IPS DF 6.9 (cell line): ENCODE data around the gene WFDC1.
A peak's percentile ranks its signal among the peaks of the same experiment; 100 is the strongest.

ENCODE experiments used
- DNase-seq: peaks from one replicate; pipeline ENCODE4 v3.0.0-alpha.2; 2013; ENCODE audit warnings: low read depth, low spot score
- H3K27ac ChIP-seq: one replicate; pipeline ENCODE4 v1.5.1; 2013; ENCODE audit warnings: low read length, control low read depth
- H3K27me3 ChIP-seq: 2 replicates; pipeline ENCODE4 v1.6.1; 2013; ENCODE audit warnings: mild to moderate bottlenecking, low read length; ENCODE audit not compliant: control insufficient read depth, insufficient read depth
- H3K36me3 ChIP-seq: 2 replicates; pipeline ENCODE4 v1.6.1; 2013; ENCODE audit warnings: low read length; ENCODE audit not compliant: control insufficient read depth, insufficient read depth
- H3K4me1 ChIP-seq: 2 replicates; pipeline ENCODE4 v1.6.1; 2013; ENCODE audit warnings: low read length; ENCODE audit not compliant: control insufficient read depth, insufficient read depth
- H3K4me3 ChIP-seq: 2 replicates; pipeline ENCODE4 v1.5.1; 2013; ENCODE audit warnings: mild to moderate bottlenecking, low read length
- H3K9me3 ChIP-seq: 2 replicates; pipeline ENCODE4 v1.6.1; 2013; ENCODE audit warnings: low read length, inconsistent platforms; ENCODE audit not compliant: control insufficient read depth, insufficient read depth
- WGBS: extraction: QIAGEN DNeasy Blood & Tissue Kit; methylation state at CpG from one replicate; pipeline ENCODE4 v1.1.7; 2013; ENCODE audit warnings: mixed read lengths, missing lambda C conversion rate; ENCODE audit not compliant: insufficient read length, insufficient coverage; 5-methylcytosine and 5-hydroxymethylcytosine counted together

Gene WFDC1

GRCh38 chr16:84362471-84362941 is 67.8 kb downstream of the WFDC1 start:
- Histone ChIP-seq H3K9me3 (no peaks in the 10 kb centered on the region), H3K27me3 (no peaks in the 10 kb centered on the region; the same call in 1 of the 2 replicates), H3K27ac (no peak overlapping the region), H3K4me3 (no peak overlapping the region), H3K36me3 (no peaks in the 10 kb centered on the region), H3K4me1 (no peaks in the 10 kb centered on the region; the same call in 1 of the 2 replicates)
- WGBS, result no CpG with 5 or more reads among the region's 13 CpGs
- DNase-seq, result no peak

- no peak overlapping the region for H3K4me3 ChIP-seq
- H3K27me3 ChIP-seq, result no peaks in the 10 kb centered on the region; the same call in 1 of the 2 replicates
- no peaks in the 10 kb centered on the region for H3K9me3 ChIP-seq
- H3K36me3 ChIP-seq, result no peaks in the 10 kb centered on the region
- no peak for DNase-seq
- H3K27ac ChIP-seq, result no peak overlapping the region
- peaks cover 2% of the 10 kb centered on the region for H3K4me1 ChIP-seq
- no CpG with 5 or more reads among the region's 9 CpGs for WGBS
Observed at GRCh38 chr16:84366208-84366607, 71.5 kb downstream of the WFDC1 start.

- Histone ChIP-seq H3K4me1 (peaks cover 2% of the 10 kb centered on the region), H3K27ac (no peak overlapping the region), H3K4me3 (no peak overlapping the region), H3K27me3 (no peaks in the 10 kb centered on the region; the same call in 1 of the 2 replicates), H3K9me3 (no peaks in the 10 kb centered on the region), H3K36me3 (no peaks in the 10 kb centered on the region)
- DNase-seq, result no peak
- no CpG with 5 or more reads among the region's 9 CpGs for WGBS
Observed at GRCh38 chr16:84367297-84367680, 72.6 kb downstream of the WFDC1 start.

GRCh38 chr16:84367750-84368307 is 73.2 kb downstream of the WFDC1 start:
- no peaks in the 10 kb centered on the region for H3K36me3 ChIP-seq
- WGBS, result no CpG with 5 or more reads among the region's 27 CpGs
- H3K4me1 ChIP-seq, result peaks cover 2% of the 10 kb centered on the region
- H3K9me3 ChIP-seq, result no peaks in the 10 kb centered on the region
- no peaks in the 10 kb centered on the region; the same call in 1 of the 2 replicates for H3K27me3 ChIP-seq
- H3K27ac ChIP-seq, result no peak overlapping the region
- DNase-seq, result no peak
- peak overlapping the region; percentile 23; the same call in 1 of the 2 replicates for H3K4me3 ChIP-seq

DNA sequence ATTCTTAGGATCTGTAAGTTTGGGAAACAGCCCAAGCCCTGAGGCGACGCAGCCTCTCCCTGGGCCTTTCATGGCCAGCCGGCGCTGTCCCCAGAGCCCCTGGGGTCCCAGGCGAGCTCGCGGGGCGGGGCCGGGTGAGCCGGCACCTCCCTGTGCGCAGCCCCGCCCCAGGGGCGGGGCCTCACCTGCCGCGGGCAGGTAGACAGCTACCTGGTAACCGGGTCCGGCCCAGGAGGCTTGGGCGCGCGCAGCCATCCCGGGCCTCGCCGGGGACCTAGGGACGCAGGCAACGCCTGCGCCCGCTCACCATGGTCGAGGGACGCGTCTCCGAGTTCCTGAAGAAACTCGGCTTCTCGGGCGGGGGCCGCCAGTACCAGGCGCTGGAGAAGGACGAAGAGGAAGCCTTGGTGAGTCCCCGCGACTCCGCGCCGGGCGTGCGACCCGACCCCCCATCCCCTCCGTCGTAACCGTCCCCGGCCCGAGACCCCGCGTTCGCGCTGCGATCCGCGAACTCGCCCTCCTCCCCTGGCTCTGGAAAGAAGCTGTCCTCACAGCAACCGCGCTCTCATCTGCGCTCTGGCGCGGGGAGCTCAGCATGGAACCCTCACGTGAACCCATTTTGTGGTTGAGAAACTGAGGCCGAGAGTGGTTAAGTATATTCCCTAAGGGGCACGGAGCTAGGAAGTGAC is 73.8 kb downstream of the WFDC1 start, which contains the start of gene ATP2C2:
Gene ATP2C2, plus strand, starts transcription at position 231 of the 689 bp plus-strand sequence. Its CDS starts 78 bp downstream, at position 309.
- H3K4me1 ChIP-seq, result peaks cover 2% of the 10 kb centered on the region
- no CpG with 5 or more reads among the region's 66 CpGs for WGBS
- no peak within 1 kb of the TSS for H3K27ac ChIP-seq
- peak within 1 kb of the TSS; percentile 64; the same call in 1 of the 2 replicates for H3K4me3 ChIP-seq
- no peak for DNase-seq
- no peaks in the 10 kb centered on the region for H3K9me3 ChIP-seq
- no peaks in the 10 kb centered on the region; the same call in 1 of the 2 replicates for H3K27me3 ChIP-seq
- H3K36me3 ChIP-seq, result no peaks in the 10 kb centered on the region

GRCh38 chr16:84369105-84369504 is 74.4 kb downstream of the WFDC1 start:
- no CpG with 5 or more reads among the region's 7 CpGs for WGBS
- no peak overlapping the region for H3K27ac ChIP-seq
- no peak for DNase-seq
- H3K36me3 ChIP-seq, result no peaks in the 10 kb centered on the region
- H3K4me1 ChIP-seq, result peaks cover 2% of the 10 kb centered on the region
- H3K27me3 ChIP-seq, result no peaks in the 10 kb centered on the region; the same call in 1 of the 2 replicates
- H3K9me3 ChIP-seq, result no peaks in the 10 kb centered on the region
- no peak overlapping the region for H3K4me3 ChIP-seq

- no peak overlapping the region for H3K27ac ChIP-seq
- DNase-seq, result no peak
- H3K36me3 ChIP-seq, result no peaks in the 10 kb centered on the region
- no peak overlapping the region for H3K4me3 ChIP-seq
- peaks cover 2% of the 10 kb centered on the region for H3K4me1 ChIP-seq
- no peaks in the 10 kb centered on the region for H3K9me3 ChIP-seq
- H3K27me3 ChIP-seq, result no peaks in the 10 kb centered on the region; the same call in 1 of the 2 replicates
- WGBS, result no CpG with 5 or more reads among the region's 11 CpGs
Observed at GRCh38 chr16:84369938-84370627, 75.4 kb downstream of the WFDC1 start.

GRCh38 chr16:84370723-84371552 is 76.3 kb downstream of the WFDC1 start:
- Histone ChIP-seq H3K27ac (no peak overlapping the region), H3K9me3 (no peaks in the 10 kb centered on the region), H3K4me1 (peaks cover 2% of the 10 kb centered on the region), H3K27me3 (no peaks in the 10 kb centered on the region; the same call in 1 of the 2 replicates), H3K4me3 (no peak overlapping the region), H3K36me3 (no peaks in the 10 kb centered on the region)
- no peak for DNase-seq
- no CpG with 5 or more reads among the region's 8 CpGs for WGBS

DNA sequence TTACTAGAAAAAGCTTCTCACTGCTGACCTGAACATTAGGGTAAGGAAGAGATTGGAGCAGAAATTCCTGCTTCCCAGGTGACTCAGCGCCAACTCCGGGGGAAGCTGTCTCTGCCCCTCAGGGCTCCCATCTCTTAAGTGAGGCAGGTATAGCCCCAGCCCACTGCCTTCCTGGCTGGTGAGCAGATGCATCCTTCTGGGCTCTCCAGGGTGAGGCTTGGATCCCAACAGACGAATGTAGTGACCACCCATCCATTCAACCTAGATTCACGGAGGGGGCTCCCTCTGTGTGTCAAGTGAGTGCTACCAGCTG is 76.8 kb downstream of the WFDC1 start:
- H3K27ac ChIP-seq, result no peak overlapping the region
- no peak overlapping the region for H3K4me3 ChIP-seq
- DNase-seq, result no peak
- H3K27me3 ChIP-seq, result no peaks in the 10 kb centered on the region; the same call in 1 of the 2 replicates
- no peaks in the 10 kb centered on the region for H3K9me3 ChIP-seq
- WGBS, result no CpG with 5 or more reads among the region's 4 CpGs
- peaks cover 2% of the 10 kb centered on the region for H3K4me1 ChIP-seq
- no peaks in the 10 kb centered on the region for H3K36me3 ChIP-seq
